Glomerular visceral epithelial cell (primary cell): ENCODE measurements around the gene FARS2.

ENCODE experiments used
- DNase-seq: peaks from one replicate; pipeline ENCODE4 v3.0.0-alpha.2; 2016; ENCODE audit errors: extremely low spot score

FARS2 gene

DNA sequence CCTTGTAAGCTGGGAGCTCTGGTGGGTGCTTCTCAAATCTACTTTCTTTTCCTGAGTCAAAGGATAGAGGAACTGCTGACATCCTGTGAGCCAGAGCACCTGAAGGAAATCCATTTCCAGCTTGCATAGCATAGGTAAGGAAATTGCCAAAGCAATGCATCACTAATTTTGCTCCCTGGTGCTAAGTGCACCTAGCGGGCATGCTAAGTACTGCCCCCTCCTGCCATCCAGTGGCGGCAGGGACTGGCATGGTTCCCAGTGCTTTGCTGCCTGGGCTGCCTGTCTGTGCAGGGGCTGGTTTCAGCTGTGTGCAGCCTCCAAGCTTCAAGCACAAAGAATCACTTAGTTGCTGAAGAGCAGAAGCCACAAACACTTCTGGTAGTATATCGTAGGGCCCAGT lies 63.9 kb downstream of the FARS2 start:
- no peak for DNase-seq

DNA sequence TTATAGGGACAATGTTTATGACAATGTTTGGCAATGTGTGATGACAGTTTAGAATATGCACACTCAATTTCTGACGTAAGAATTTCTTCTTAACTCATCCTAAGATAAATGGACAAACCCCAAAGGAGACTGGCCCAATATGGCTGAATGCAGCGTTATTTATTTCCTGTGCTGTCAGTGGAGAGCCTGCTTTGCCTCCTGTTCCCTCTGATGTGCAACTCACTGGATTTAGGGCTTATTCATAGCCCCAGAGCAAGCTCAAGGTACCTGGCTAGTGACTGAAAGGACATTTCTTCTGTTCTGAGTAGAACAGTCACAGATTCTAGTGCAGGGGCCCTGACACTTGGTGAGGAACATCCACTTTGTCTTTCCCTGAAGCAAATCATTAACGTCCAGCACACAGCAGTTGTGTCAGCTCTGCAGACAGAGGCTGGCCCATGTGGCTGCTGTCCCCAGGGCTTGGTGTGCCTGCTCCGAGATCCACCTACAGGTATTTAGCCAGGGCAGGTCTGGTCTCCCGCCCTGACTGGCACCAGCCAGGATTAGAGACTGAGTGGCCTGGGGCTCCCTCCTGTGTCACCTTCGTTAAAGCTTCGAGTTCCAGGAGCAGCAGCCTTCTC lies 64.8 kb downstream of the FARS2 start:
- DNase-seq, result no peak

DNA sequence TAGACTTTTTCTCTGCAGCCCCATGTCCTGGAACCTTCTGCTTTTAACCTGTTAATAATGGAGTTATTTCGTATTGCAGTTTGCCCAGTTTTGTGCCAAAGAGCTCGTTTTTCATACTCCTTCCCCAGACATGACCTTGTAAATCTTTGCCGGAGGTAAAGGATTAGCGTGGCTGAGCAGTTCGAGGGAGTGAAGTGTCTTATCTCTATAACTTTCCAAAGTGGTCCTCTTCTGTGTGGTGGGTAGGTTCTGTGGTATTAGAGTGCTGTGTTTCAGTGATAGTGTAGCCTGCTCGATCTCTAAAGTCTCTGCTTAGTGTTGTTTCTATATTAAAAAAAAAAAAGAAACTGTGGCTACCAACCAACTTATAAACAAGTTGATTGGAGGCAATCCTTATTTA lies 67.5 kb downstream of the FARS2 start:
- no peak for DNase-seq

DNA sequence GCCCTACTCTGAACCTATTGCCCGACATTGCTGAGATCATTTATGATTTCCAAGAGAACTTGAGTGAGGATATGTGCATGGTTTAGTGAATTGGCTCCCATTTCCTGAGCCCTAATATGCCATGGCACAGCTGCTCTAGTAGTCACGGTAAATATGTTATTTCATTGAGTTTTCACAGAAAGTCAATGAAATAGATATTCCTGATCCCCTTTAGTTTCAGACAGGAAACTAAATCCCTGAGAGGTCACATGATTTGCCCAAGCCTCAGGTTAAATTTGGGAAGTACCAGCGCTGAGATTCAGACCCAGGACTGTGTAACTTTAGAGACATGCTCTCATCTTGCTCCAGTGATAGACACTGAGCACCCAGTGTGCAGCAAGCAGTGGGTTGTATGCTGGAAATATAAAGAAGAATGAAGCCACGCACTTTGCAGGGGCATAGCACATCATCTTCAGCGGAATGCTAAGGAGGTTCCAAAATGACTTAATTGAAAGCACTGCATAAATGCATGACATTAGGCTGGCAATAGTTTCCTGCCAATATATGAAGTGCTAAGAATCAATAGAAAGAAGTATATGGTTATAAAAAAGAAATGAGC lies 70.6 kb downstream of the FARS2 start:
- DNase-seq, result no peak

DNA sequence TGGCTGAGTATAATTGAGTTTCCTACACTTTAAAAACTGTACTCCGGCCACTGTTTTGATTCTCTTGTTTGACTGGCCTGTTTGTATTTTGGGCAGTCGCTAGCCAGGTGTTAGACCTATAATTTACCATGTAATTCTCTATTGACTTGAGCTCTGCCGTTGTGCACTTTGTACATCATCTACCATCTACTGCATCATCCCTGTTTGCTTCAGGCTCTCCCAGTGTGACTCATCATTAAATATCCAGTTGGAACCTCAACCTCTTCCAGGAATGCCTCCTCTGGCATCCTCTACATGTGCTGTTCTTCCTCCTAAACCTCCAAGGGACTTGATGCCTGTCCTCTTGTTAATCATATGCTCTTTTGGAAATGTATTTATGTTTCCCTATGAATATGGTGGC lies 72.3 kb downstream of the FARS2 start:
- no peak for DNase-seq

DNA sequence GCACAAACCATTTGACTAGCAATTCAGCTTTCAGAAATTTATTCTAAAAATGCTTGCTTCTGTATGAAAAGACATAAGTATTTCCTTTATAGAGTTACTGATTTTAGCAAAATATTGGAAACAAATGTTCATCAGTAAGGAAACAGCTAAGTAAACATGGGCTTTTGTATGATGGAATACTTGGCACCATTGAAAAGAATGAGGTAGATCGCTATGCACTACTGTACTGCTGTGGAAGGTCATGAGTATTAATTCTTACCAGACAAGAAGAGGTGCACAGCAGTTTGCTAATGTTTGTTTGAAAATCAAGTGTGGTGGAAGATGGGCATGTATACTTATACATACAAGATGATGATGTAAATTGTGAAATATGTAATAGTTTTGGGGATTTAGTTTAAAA lies 73.0 kb downstream of the FARS2 start:
- DNase-seq, result no peak

DNA sequence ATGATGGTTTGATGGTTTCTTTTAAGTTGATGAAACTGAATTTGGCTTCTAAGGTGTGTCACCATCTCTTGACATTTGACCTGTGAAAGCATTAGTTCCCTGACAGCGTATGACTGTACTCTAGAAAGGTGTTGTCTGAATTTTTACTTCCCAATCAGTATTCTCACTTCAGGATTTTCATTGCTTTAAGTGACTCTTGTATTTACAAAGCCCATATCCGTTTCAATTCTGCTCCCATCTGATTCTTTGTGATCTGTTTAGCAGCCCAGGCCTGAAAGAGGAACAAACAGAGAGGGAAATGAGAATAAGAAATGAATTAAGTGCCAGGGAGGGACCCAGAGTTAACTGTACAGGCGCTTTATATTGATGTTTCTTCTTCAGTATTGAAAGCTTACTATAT lies 73.7 kb downstream of the FARS2 start:
- DNase-seq, result no peak

DNA sequence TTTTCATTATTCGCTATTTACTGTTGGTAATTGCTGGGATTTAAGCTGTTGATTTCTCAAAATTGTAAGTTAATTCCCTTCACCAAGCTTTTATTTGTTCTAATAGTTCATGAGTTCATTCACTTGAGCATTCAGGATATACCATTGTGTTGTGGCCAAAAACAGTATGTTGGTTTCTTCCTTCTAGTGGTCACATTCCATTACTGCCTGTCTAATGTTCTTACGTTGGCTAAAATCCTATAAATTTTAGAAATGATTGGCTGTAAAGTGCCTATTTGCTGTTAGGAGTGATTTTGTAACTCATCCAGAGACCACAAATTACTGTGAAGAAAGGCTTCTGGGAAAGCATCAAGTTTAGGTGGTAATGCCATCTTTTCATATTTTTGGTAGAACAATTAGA lies 76.3 kb downstream of the FARS2 start:
- DNase-seq, result no peak

DNA sequence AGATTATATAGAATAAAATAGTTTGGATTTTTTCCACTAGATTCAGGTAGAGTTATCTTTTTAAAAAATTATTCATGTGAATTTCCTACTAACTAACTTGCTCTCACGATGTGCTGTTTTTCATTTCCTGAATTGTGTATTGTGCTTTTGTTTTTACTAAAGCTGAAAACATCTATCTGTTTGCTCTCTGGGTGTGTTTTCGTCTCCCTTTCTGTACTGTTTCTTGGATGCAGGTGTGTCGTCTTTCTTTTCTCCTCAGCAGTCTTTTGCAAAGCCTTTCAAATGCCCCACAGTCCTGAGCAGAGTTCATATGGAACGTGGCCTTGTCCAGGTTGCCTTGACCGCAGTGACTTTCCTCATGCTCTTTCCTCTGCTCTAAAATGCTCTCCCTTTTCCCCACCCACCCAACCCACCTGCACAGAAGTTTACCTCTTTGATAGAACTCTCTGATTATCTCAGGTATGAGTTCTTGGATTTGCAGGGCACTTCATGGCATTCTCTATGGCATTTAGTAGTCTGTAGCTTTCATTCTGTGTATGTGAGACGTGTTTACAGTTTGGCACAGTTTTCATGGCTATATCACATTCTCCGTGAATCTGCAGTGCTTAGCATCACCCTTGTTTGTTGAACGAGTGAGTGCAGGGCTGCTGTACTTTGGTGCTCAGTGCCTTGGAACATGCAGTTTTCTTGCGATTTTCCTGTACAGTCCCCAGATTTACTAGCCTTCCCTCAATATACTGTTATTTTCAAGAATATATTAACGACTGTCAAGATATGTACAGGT lies 77.1 kb downstream of the FARS2 start:
- no peak for DNase-seq

DNA sequence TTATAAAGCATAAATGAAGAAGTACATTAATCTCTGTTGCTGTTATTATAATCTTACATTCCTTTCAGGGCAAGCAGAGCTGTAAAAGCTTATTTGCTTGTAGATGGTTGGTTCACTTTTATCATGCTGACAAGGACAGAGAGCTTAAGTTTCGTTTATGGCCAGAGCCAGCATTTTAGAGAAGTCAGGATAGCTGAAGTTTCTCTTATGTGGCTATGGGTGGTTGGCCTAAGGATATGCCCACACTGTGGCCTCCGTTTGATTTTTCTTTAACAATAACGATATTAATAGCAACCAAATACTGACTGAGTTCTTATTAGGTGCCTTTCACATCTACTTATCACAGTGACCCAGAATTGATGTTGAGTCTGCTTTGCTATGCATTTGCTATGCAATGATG lies 78.5 kb downstream of the FARS2 start:
- no peak for DNase-seq

DNA sequence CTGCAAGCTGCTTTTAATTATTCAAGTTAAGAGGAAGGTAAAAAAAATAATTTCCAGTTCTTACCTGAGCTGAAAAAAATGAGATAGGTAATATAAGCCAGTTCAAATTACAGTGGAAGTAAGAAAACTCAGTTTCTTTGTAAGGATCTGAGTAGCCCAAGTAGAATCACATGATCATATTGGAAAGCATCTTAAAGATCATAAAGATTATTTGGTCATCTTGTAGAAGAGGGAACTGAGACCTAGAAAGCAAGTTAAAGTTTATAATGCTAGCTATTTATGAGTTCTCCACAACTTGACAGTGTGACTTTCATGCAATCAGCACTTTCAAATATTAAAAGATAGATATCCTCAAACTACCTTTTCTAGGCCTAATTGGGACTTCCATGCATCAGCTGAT lies 80.5 kb downstream of the FARS2 start:
- DNase-seq, result no peak

DNA sequence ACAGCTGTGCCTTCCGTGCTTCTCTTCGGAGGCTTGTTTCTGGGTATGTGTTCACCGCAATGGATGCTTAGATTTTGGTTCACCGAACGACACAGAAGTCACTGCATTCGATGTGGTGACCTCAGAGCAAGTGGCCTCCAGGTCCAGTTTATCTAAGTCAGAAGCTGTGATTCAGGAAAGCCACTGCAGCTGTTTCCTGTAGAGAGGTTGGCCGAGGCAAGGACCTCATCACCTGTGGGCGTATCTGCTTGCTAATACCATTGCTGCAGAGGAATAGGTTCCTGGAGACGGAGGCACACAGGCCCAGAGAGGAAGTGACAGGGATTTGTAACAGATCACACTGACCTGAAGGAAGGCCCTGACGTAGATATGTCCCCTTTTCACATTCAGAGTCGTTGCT lies 82.7 kb downstream of the FARS2 start:
- DNase-seq, result no peak

DNA sequence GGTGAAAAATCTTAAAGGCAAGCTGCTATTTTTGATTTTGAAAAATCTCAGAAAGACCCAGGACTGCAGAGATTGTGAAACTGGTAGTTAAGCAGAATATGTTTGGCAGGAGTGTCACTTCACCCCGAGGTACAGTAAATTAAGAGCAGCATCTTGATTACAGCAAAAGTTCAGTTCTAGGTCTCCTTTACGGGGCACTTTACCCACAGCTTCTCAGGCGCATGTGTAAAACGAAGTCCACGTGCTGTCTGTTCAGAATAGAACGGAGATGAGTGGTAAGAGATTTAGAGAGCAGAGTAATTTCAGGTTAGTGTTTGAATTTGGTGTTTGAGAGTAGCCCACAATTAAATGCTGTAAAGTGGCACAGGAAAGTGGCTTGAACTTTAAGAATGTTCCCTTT lies 84.0 kb downstream of the FARS2 start:
- DNase-seq, result no peak

DNA sequence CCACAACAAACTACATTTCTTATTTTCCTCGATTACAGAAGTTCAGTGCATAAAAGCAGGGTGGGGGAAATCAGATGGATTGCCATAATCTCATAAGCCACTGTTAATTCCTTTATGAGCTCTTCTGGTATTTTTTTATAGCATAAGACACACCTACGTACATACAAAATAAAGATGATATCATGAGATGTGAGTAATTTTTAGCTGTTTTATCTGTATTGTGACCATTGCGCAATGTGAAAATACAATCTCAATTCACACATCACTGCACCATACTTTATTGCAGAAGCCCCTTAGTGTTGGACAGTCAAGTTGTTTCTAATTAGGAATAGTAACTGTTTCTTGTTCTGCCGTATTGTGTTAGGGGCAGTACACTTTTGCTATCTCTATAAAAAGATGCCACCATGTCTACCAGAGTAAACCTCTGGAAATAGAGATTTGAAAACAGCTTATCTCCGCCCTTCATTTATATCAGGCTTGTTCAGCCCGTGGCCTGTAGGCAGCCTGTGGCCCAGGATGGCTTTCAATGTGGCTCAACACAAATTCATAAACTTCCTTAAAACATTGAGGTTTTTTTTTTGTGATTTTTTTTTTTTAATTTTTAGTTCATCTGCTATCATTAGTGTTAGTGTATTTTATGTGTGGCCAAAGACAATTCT lies 90.4 kb downstream of the FARS2 start:
- DNase-seq, result no peak

DNA sequence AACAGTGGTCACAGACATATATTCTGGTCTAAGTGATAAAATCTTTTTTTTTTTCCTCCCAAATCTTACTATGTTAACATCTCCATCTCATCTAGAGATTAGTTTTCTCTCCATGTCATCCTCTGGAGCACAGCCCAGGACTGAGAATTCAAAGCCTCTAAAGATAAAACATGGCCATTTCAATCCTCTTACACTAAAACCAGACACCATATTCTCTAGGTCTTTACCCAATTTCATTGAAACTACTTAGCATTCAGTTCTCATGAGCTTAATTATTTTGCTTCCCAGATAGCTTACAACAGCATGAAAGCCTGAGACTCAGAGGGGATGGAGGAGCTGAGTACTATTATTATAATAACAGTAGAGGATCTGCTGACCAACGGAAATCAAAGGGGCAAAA lies 92.7 kb downstream of the FARS2 start:
- no peak for DNase-seq

DNA sequence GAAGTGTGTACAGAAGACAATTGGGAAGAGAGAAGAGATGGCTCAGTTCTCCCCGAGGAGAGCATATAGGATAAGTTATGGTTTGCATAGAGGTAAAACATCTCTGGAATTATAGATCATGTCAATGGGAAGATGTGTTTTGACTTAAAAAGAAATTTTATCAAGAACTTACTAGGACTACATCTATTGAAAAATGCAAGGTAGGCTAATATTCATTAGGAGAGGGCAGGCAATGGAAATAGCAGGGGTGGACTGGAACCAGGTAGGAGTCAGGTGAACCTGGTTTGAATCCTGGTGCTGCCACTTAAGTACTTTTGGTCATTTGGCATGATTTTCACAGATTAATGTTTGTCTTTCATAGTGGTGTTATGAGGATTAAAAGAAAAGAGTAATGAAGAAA lies 96.2 kb downstream of the FARS2 start:
- DNase-seq, result no peak

DNA sequence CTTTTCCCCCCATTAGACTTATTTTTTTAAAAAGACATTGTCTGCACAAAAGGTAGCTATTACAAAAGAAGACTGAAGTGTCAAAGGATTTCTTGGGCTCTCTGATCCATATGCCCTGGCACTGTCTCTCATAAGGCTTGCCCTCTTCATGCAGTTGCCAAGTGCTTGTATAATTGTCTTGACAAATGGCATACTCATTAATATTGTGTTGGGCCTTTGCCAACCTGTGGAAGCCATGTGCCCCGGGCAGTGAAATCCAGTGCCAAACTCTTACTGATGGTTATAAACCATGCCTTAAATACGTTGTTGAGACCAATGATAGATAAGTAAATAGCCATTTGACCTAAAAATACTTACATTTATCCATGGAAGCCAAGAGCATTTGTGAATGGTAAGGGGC lies 98.1 kb downstream of the FARS2 start:
- DNase-seq, result no peak

DNA sequence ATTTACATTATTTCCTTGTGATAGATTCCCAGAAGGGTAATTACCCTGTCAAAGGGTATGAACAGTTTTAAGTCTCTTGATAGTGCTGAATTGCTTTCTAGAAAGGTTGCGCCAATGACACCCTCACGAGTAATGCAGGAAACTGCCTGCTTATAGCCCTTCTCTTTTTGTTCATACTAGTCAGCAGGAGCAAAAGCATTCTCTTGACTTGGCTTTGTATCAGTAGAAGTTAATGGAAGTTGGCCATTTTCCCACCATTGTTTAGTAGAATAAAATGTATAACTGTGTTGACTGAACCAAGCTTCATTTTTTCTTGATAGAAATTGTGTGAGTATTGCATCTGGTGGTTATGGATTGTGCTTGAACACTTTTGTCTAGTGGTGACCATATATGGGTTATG lies 100.1 kb downstream of the FARS2 start:
- DNase-seq, result no peak

DNA sequence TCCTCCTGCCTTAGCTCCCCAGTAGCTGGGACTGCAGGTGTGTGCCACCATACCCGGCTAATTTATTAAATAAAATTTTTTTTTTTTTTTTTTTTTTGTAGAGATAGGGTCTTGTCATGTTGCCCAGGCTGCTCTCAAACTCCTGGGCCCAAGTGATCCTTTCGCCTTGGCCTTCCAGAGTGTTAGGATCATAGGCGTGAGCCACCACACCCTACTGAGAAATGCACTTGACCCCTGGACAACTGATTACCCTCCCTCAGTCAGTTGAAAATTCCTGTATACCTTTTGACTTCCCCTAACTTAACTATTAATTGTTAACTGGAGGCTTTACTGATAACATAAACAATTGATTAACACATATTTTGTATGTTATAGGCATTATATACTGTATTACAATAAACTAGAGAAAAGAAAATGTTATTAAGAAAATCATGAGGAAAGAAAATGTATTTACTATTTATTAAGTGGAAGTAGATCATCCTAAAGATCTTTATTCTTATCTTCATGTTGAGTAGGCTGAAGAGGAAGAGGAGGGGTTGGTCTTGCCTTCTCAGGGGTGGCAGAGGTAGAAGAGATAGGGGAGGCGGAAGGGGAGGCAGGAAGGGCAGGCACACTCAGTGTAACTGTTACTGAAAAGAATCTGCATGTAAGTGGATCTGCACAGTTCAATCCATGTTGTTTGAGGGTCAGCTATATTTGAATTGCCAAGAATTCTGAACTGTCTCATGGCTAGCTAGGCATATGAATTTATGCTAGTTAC lies 104.3 kb downstream of the FARS2 start:
- no peak for DNase-seq

DNA sequence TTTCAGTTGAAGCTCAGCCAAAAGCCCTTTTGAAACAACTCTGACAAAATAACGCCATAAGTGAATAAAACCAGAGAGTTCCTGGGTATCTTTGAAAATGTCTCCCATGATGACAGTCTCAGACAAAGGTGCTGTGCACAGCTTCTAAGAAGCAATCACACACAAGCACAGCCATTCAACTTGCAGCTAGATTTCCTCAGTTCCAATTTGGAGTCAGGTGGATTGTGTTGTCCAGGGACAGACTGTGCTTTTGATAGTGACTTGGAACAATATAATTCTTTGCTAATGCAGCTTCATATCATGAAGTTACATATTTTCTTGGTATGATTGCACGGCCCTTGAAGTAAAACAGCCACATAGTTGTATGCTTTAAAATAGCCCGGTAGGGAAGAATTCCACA lies 105.6 kb downstream of the FARS2 start:
- no peak for DNase-seq

DNA sequence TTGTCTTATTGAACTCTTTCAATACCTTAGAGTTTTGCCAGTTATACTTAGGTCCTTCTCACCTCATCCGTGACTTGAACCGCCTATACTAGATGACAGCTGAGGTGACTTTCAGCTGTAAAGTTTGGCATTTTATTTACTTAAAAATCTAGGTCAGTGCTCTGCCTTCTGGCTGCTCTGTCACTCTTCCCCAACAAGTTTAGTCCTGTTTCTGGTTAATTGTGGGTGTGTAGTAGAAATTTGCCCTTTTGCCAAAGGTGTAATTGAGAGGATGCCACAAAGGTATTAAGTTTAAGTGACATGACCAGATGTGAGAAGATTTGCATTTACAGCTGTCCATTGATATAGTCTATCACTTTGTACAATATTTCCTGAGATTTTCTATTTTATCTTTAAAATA lies 106.2 kb downstream of the FARS2 start:
- no peak for DNase-seq

DNA sequence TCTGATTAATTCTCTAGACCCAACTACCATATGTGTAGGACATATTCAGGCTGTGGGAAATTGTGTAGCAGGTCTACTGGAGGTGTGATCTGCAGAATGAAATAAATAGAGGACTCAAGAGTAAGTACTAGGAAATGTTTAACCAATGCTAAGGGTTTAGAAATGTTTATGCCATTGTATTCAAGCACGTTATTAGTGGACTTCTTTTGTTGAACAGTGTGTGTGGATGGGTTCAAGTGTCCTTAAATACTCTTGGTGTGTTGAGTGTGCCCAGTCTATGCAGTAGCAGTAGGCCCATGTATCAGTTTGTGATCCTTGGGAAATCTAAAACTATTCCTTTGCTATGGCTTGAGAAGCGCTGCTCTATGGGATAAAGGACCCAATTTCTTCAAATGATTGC lies 112.1 kb downstream of the FARS2 start:
- no peak for DNase-seq
